ENCODE results near the gene PLCB4. TPM values are rescaled to one million over a fixed set of nuclear protein-coding genes. Genes with fewer than 3 reads are reported as not detected.
"Not testable (repeated sequence)": the region's sequence is repeated elsewhere in the genome, so short reads cannot be mapped to it uniquely, and the experiment has no call there.

The PLCB4 gene
- total RNA-seq, 1 experiment from 2014 or later, result not detected

- Histone ChIP-seq H3K9me3 (ENCODE audit: low read length) (peaks cover 3% of the 10 kb centered on the region; the same call in 1 of the 2 replicates), H3K27ac (ENCODE audit: low read length) (no peak overlapping the region), H2AFZ (ENCODE audit: low read length) (no peak overlapping the region), H3K4me2 (ENCODE audit: low read depth, low read length, poor library complexity, severe bottlenecking) (no peak overlapping the region), H3K27me3 (ENCODE audit: low read length) (no peaks in the 10 kb centered on the region), H3K79me2 (ENCODE audit: low read length) (no peaks in the 10 kb centered on the region), H3K9me2 (replicated peaks; ENCODE audit: insufficient read depth, low read length) (no peaks in the 10 kb centered on the region), H3K4me1 (ENCODE audit: low read length) (no peaks in the 10 kb centered on the region), H4K20me1 (ENCODE audit: insufficient read depth, low read depth, low read length) (no peaks in the 10 kb centered on the region), H3K4me3 (ENCODE audit: low read length) (no peak overlapping the region), H3K36me3 (ENCODE audit: insufficient read depth, low read length) (no peaks in the 10 kb centered on the region), H3K9ac (ENCODE audit: low read length) (no peak overlapping the region)
- no peak for DNase-seq
Observed at GRCh38 chr20:9147547-9148024, 78.7 kb downstream of the PLCB4 start.

DNA sequence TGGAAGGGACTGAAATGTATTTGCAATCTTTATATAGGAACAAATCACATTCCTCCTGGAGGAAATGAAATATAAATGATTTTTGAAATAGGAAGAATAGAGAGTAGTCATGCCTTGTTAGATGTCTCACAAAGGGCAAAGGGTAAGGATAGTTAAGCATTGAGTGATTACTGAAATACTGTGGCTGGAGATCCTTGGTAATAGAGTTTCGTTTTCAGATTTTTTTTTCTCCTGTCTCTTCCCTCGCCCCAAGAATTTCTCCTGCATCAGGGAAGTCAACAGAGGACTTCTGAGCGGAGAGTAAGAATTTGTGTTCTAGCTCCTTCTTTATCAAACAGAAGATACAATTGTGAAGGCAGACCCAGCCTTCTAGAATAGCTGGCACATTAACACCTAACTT lies 79.4 kb downstream of the PLCB4 start:
- no peak overlapping the region for H3K4me3 ChIP-seq (ENCODE audit: low read length)
- no peaks in the 10 kb centered on the region for H3K79me2 ChIP-seq (ENCODE audit: low read length)
- no peak overlapping the region for H2AFZ ChIP-seq (ENCODE audit: low read length)
- no peak overlapping the region for H3K27ac ChIP-seq (ENCODE audit: low read length)
- no peaks in the 10 kb centered on the region for H3K36me3 ChIP-seq (ENCODE audit: insufficient read depth, low read length)
- no peaks in the 10 kb centered on the region for H4K20me1 ChIP-seq (ENCODE audit: insufficient read depth, low read depth, low read length)
- no peaks in the 10 kb centered on the region for H3K9me2 ChIP-seq (replicated peaks; ENCODE audit: insufficient read depth, low read length)
- no peak for DNase-seq
- no peaks in the 10 kb centered on the region for H3K27me3 ChIP-seq (ENCODE audit: low read length)
- peaks cover 3% of the 10 kb centered on the region; the same call in 1 of the 2 replicates for H3K9me3 ChIP-seq (ENCODE audit: low read length)
- H3K4me2 ChIP-seq (ENCODE audit: low read depth, low read length, poor library complexity, severe bottlenecking), result no peak overlapping the region
- no peaks in the 10 kb centered on the region for H3K4me1 ChIP-seq (ENCODE audit: low read length)
- no peak overlapping the region for H3K9ac ChIP-seq (ENCODE audit: low read length)

- no peaks in the 10 kb centered on the region for H3K79me2 ChIP-seq (ENCODE audit: low read length)
- no peaks in the 10 kb centered on the region for H3K9me2 ChIP-seq (replicated peaks; ENCODE audit: insufficient read depth, low read length)
- H3K27ac ChIP-seq (ENCODE audit: low read length), result no peak overlapping the region
- H2AFZ ChIP-seq (ENCODE audit: low read length), result no peak overlapping the region
- H3K27me3 ChIP-seq (ENCODE audit: low read length), result no peaks in the 10 kb centered on the region
- H4K20me1 ChIP-seq (ENCODE audit: insufficient read depth, low read depth, low read length), result no peaks in the 10 kb centered on the region
- H3K9me3 ChIP-seq (ENCODE audit: low read length), result peaks cover 3% of the 10 kb centered on the region; the same call in 1 of the 2 replicates
- no peaks in the 10 kb centered on the region for H3K36me3 ChIP-seq (ENCODE audit: insufficient read depth, low read length)
- no peak overlapping the region for H3K4me3 ChIP-seq (ENCODE audit: low read length)
- DNase-seq, result no peak
- H3K4me1 ChIP-seq (ENCODE audit: low read length), result no peaks in the 10 kb centered on the region
- no peak overlapping the region for H3K4me2 ChIP-seq (ENCODE audit: low read depth, low read length, poor library complexity, severe bottlenecking)
- H3K9ac ChIP-seq (ENCODE audit: low read length), result no peak overlapping the region
Observed at GRCh38 chr20:9149087-9149486, 80.2 kb downstream of the PLCB4 start.

DNA sequence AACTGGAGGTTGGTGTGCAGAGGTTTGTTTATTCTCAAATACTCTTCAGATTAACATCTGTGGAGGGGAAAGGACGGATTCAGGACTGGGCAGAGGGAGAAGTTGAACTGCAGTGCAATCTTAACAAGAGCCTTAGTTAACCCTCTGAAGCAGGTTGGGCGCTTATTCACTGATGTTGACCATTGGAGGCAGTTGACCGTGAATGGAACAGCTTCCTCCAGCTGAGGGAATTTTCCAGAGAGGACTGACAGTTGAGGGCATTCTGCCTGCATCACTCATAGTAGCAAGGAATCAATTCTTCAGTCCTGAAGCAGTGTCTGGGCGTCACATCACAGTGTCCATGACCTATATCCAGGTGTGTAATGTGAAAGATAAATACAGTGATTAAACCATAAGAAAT lies 80.9 kb downstream of the PLCB4 start:
- no peaks in the 10 kb centered on the region for H4K20me1 ChIP-seq (ENCODE audit: insufficient read depth, low read depth, low read length)
- H3K27me3 ChIP-seq (ENCODE audit: low read length), result no peaks in the 10 kb centered on the region
- H2AFZ ChIP-seq (ENCODE audit: low read length), result no peak overlapping the region
- H3K9ac ChIP-seq (ENCODE audit: low read length), result no peak overlapping the region
- no peaks in the 10 kb centered on the region for H3K79me2 ChIP-seq (ENCODE audit: low read length)
- DNase-seq, result no peak
- no peaks in the 10 kb centered on the region for H3K9me2 ChIP-seq (replicated peaks; ENCODE audit: insufficient read depth, low read length)
- no peaks in the 10 kb centered on the region for H3K36me3 ChIP-seq (ENCODE audit: insufficient read depth, low read length)
- H3K4me2 ChIP-seq (ENCODE audit: low read depth, low read length, poor library complexity, severe bottlenecking), result no peak overlapping the region
- H3K27ac ChIP-seq (ENCODE audit: low read length), result no peak overlapping the region
- peaks cover 3% of the 10 kb centered on the region; the same call in 1 of the 2 replicates for H3K9me3 ChIP-seq (ENCODE audit: low read length)
- H3K4me1 ChIP-seq (ENCODE audit: low read length), result no peaks in the 10 kb centered on the region
- H3K4me3 ChIP-seq (ENCODE audit: low read length), result no peak overlapping the region

DNA sequence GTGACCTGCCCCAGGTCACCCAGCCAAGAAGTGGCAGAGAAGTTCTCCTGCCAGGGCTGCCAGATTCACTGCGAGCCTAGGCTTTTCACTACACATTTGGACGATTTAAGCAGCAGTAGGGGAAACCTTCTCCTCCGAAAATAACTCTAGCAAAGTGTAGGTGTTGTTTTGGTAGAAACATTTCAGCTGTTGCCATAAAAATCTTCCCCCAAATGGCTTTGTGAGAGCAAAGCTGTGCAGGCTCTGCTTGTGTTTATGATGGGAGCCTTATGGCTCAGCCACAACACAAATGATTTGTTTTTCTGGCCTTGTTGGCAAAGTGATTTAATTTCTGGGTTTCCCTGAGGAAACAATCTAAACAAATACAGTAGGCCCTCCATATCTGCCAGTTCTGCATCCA lies 81.8 kb downstream of the PLCB4 start:
- Histone ChIP-seq H3K9me2 (replicated peaks; ENCODE audit: insufficient read depth, low read length) (no peaks in the 10 kb centered on the region), H3K27me3 (ENCODE audit: low read length) (no peaks in the 10 kb centered on the region), H3K9me3 (ENCODE audit: low read length) (peaks cover 3% of the 10 kb centered on the region; the same call in 1 of the 2 replicates), H3K27ac (ENCODE audit: low read length) (no peak overlapping the region), H3K4me1 (ENCODE audit: low read length) (no peaks in the 10 kb centered on the region), H3K36me3 (ENCODE audit: insufficient read depth, low read length) (no peaks in the 10 kb centered on the region), H4K20me1 (ENCODE audit: insufficient read depth, low read depth, low read length) (no peaks in the 10 kb centered on the region), H3K4me3 (ENCODE audit: low read length) (no peak overlapping the region), H3K79me2 (ENCODE audit: low read length) (no peaks in the 10 kb centered on the region), H2AFZ (ENCODE audit: low read length) (no peak overlapping the region), H3K4me2 (ENCODE audit: low read depth, low read length, poor library complexity, severe bottlenecking) (no peak overlapping the region), H3K9ac (ENCODE audit: low read length) (no peak overlapping the region)
- DNase-seq, result no peak

GRCh38 chr20:9152139-9152538 lies 83.3 kb downstream of the PLCB4 start:
- not testable (repeated sequence) for H3K9me3 ChIP-seq (ENCODE audit: low read length); H3K9ac ChIP-seq (ENCODE audit: low read length); H3K9me2 ChIP-seq (replicated peaks; ENCODE audit: insufficient read depth, low read length); H4K20me1 ChIP-seq (ENCODE audit: insufficient read depth, low read depth, low read length); H3K4me2 ChIP-seq (ENCODE audit: low read depth, low read length, poor library complexity, severe bottlenecking); H3K27ac ChIP-seq (ENCODE audit: low read length); H2AFZ ChIP-seq (ENCODE audit: low read length); DNase-seq; H3K4me1 ChIP-seq (ENCODE audit: low read length); H3K36me3 ChIP-seq (ENCODE audit: insufficient read depth, low read length); H3K4me3 ChIP-seq (ENCODE audit: low read length); H3K27me3 ChIP-seq (ENCODE audit: low read length); H3K79me2 ChIP-seq (ENCODE audit: low read length)

GRCh38 chr20:9154464-9155024 lies 85.7 kb downstream of the PLCB4 start:
- H3K4me2 ChIP-seq (ENCODE audit: low read depth, low read length, poor library complexity, severe bottlenecking), result no peak overlapping the region
- peaks cover 3% of the 10 kb centered on the region; the same call in 1 of the 2 replicates for H3K9me3 ChIP-seq (ENCODE audit: low read length)
- H3K36me3 ChIP-seq (ENCODE audit: insufficient read depth, low read length), result no peaks in the 10 kb centered on the region
- DNase-seq, result no peak
- no peak overlapping the region for H3K9ac ChIP-seq (ENCODE audit: low read length)
- no peaks in the 10 kb centered on the region for H4K20me1 ChIP-seq (ENCODE audit: insufficient read depth, low read depth, low read length)
- H3K4me1 ChIP-seq (ENCODE audit: low read length), result no peaks in the 10 kb centered on the region
- H3K27me3 ChIP-seq (ENCODE audit: low read length), result no peaks in the 10 kb centered on the region
- H3K27ac ChIP-seq (ENCODE audit: low read length), result no peak overlapping the region
- no peak overlapping the region for H3K4me3 ChIP-seq (ENCODE audit: low read length)
- H2AFZ ChIP-seq (ENCODE audit: low read length), result no peak overlapping the region
- H3K9me2 ChIP-seq (replicated peaks; ENCODE audit: insufficient read depth, low read length), result no peaks in the 10 kb centered on the region
- no peaks in the 10 kb centered on the region for H3K79me2 ChIP-seq (ENCODE audit: low read length)

DNA sequence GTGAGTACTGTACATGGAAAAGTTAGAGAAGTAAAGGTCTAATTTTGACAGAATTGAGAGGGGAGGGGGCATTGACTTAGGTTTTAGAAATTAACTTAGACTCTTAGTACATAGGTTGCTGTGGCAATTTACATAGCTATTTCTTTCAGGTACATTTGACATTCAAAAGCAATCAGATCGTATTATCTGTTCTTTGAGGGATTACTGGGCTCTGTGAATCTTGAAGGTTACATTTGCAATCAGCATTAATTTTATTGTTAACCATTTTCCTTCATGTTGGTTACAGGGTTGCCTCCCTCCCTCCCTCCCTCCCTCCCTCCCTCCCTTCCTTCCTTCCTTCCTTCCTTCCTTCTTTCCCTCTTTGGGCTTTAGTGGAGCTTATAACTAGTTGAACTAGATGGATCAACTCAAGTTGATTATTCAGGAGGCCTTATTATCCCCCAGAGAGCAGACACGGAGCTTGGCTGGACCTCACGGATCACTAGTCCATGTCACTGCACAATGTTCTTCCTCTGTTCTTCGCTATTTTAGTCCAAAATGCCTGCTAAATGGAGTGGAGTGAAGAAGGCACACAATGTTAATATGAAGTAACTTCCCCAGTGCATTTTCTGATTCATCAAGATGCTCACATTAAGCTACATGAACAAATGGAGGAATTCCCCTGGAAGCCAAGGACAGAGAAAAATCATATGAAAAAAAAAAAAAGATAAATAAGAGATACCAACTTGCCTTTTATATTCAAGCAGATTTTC lies 87.8 kb downstream of the PLCB4 start:
- Histone ChIP-seq H3K79me2 (ENCODE audit: low read length) (no peaks in the 10 kb centered on the region), H3K9ac (ENCODE audit: low read length) (no peak overlapping the region), H3K27me3 (ENCODE audit: low read length) (no peaks in the 10 kb centered on the region), H3K4me2 (ENCODE audit: low read depth, low read length, poor library complexity, severe bottlenecking) (no peak overlapping the region), H3K36me3 (ENCODE audit: insufficient read depth, low read length) (no peaks in the 10 kb centered on the region), H3K9me3 (ENCODE audit: low read length) (peaks cover 3% of the 10 kb centered on the region; the same call in 1 of the 2 replicates), H3K27ac (ENCODE audit: low read length) (no peak overlapping the region), H4K20me1 (ENCODE audit: insufficient read depth, low read depth, low read length) (no peaks in the 10 kb centered on the region), H3K4me1 (ENCODE audit: low read length) (no peaks in the 10 kb centered on the region), H3K9me2 (replicated peaks; ENCODE audit: insufficient read depth, low read length) (no peaks in the 10 kb centered on the region), H2AFZ (ENCODE audit: low read length) (no peak overlapping the region), H3K4me3 (ENCODE audit: low read length) (no peak overlapping the region)
- no peak for DNase-seq

Measured in Karpas-422 (cell line).